ENCODE measurements around the gene ARFGAP2.
"Not testable (repeated sequence)": the region's sequence is repeated elsewhere in the genome, so short reads cannot be mapped to it uniquely, and the experiment has no call there.

The ARFGAP2 gene

DNA sequence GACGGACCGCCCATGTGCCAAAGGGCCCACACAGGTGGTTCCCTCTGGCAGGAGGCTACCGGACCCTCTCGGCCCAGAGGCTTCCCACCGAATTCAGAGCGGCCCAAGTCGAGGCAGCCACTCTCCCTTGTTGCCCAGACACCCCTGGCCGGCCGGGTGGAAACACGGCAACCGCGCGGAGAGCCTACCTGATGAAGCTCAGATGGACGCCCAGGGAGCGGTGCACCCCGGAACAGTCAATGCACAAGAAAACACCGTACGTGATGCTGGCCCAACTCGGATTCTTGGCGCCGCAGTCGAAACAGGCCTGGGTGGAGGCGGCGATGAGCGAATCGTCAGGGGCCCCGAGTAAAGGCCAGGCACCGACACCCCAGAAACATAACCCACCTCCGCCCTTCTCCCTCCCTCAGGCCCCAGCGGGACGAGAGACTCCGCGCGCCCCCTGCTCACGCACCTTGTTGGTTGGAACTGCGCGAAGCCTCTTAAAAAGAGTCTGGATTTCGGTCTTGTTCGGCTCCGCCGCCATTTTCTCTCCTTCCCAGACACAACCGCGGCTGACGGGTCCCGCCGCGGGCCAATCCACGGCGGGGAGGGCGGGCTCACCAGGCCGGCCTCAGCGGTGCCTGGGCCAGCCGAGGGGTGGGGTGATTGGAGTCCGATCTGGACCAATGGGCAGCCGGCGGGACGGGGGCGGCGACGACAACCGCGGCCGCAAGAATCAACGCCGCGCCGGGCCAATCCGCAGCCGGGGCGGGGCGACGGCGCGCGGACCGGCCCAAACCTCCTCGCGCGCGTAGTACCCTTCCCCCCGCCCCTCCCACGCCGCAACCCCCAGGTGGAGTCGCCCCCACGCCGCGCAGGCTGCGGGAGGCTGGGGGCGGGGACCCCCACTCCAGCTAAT is at the start of gene ARFGAP2:
Gene ARFGAP2 (minus strand): TSS at position 552 of the 901 bp plus-strand sequence. CDS start 26 bp downstream, at position 526.
- peak; percentile 90 to 92 (median 91) for DNase-seq (ENCODE audit: low read depth in 3 of 3, low spot score in 1 of 3)

DNA sequence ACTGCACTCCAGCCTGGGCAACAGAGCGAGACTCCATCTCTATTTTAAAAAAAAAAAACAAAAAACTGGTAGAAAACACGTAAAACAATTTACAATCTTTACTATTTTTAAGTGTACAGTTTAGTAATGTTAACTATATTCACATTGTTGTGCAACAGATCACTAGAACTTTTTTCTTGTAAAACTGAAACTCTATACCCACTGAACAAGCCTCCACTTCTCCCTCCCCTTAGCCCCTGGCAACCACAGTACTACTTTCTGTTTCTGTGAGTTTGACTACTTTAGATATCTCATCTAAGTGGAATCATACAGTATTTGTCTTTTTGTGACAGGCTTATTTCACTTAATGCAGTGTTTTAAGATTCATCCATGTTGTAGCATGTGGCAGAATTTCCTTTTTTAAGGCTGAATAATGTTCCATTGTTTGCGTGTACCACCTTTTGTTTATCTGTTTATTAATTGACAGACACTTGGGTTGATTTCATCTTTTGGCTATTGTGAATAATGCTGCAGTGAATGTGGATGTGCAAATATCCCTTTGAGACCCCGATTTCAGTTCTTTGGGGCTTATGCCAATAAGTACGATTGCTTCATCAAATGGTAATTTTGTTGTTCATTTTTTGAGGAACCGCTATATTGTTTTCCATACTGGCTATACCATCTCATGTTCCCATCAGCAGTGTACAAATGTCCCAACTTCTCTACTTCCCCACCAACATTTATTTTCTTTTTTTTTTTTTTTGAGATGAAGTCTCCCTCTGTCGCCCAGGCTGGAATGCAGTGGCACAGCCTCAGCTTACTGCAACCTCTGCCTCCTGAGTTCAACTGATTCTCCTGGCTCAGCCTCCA is 49.1 kb upstream of the ARFGAP2 start:
- no peak for DNase-seq (ENCODE audit: low read depth in 3 of 3, low spot score in 1 of 3)

DNA sequence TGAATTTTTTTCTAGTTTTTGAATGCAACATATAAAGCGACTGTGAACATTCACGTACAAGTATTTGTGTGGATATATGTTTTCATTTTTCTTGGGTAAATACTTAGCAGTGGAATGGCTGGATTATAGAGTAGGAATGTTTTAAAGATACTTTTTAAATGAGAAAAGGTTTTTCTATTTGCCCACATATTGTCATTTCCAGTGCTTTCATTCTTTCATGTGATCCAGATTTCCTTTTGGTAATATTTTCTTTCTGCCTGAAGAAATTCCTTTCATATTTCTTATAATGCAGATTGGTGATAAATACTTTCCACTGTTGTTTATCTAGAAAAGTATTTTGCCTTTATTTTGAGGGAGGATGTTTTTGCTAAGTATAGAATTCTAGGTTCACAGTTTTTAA is 46.0 kb upstream of the ARFGAP2 start:
- no peak for DNase-seq (ENCODE audit: low read depth in 3 of 3, low spot score in 1 of 3)

DNA sequence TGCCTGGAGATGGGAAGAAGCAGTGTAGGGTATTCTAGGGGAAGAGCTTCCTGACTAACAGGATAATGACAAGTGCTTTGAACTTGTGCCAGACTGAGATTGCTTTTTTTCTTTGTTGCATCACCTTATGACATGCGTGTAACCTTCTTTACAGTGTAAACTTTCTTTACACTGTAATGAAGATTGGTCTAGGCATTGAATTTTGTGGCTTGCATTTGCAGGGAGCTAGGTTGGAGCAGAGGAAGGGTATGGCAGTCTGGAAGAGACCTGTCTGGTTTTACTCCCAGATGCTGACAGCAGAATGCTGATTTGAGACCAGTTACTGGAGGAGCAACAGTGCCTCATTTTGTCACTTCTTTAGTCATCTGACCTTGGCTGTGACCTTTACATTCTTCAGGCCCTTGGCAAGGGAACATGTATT is 43.7 kb upstream of the ARFGAP2 start:
- no peak for DNase-seq (ENCODE audit: low read depth in 3 of 3, low spot score in 1 of 3)

DNA sequence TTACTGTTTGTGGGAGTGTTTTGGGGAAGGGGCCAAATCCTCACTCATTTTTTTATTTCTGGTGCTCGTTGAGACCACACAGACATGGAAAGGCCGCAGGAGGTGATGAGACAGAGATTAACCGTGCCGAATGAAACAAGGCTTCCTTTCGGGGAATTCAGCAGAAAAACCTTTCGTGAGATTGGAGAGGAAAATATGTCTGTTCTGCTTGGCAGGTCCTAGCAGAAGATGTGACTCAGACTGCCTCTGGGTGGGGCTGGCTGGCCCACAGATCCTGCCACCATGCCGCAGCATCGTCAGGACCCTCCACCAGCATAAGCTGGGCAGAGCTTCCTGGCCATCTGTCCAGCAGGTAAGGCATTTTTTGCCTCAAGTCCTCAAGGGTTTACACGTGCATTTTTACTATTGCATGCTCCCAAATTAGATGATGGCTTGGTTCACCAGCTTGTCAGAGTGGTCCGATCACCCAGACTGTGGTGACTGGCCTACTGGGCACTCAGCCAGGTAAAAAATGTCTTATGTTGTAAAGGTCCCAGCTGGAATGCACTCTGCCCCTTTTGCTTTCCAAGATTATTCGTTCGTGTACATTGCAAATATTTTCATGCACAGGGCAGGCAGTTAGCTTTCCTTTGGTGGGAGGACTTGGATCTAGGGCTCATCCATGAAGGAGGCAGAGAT is 39.6 kb upstream of the ARFGAP2 start:
- peak; percentile 39 to 54 (median 41) for DNase-seq (ENCODE audit: low read depth in 3 of 3, low spot score in 1 of 3)

DNA sequence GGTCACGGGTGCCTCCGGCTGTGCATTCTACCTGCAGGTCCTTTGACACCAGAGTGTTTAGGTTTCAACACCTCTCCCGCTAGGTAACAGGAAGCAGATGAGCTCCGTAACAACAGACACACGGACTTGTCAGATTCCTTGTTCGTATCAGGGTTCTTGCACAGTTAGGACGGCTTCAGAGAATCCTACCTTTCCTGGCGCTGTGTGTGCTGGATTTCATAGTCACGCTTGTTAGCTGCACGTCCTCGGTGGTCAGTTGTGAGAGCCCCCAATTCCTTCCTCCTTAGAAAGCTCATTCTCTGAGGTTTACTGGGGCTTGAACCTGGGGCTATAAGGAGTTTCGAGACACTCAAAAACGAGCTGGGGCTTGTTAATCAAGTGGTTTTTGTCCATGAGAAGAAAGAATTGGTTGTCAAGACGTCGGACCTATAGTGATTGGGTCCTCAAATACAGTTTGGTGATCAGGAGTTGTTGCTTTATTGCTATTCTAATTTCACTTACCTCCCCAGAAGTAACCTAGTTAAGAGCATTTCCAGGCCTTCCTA is 38.8 kb upstream of the ARFGAP2 start:
- no peak for DNase-seq (ENCODE audit: low read depth in 3 of 3, low spot score in 1 of 3)

DNA sequence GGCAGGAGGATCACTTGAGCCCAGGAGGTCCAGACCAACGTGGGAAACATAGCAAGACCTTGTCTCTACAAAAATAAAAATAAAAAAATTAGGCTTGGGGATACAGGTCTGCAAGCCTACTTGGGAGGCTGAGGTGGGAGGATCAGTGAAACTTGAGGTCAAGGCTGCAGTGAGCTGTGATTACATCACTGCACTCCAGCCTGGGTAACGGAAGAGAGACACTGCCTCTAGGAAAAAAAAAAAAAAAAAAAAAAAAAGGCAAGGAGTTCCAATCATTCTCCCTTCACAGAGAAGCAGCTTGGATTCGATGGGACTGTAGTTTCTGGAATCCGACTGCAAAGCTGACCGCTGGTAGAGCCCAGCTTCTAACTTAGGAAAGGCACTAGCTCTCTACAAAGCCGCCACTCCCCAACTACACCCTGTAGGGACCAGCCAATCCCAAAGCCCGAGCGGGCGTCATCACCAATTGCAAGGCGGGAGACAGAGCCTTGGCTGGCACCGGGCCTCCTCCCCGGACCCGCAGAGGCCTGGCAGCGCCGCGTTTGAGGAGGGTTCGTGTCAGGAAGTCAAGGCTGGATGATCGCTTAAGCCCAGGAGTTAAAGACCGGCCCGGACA is 37.4 kb upstream of the ARFGAP2 start:
- peak; percentile 56 to 59 (median 59) for DNase-seq (ENCODE audit: low read depth in 3 of 3, low spot score in 1 of 3)

DNA sequence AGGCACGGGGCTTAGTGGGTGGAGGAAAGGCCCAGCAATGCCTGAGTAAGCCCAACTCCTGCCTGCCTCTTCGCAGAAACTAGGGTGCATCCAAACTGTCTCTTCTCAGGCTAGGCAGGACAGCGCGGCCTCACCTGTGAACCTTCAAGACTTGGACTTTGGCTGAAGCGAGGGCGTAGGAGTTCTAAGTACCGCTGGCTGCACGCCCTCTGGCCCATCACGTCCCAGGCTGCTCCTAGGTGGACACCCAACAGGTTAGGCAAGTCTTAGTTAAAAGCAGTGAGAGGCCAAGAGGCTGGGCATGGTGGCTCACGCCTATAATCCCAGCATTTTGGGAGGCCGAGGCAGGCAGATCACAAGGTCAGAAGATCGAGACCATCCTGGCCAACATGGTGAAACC is 36.3 kb upstream of the ARFGAP2 start:
- DNase-seq (ENCODE audit: low read depth in 3 of 3, low spot score in 1 of 3) = no peak

DNA sequence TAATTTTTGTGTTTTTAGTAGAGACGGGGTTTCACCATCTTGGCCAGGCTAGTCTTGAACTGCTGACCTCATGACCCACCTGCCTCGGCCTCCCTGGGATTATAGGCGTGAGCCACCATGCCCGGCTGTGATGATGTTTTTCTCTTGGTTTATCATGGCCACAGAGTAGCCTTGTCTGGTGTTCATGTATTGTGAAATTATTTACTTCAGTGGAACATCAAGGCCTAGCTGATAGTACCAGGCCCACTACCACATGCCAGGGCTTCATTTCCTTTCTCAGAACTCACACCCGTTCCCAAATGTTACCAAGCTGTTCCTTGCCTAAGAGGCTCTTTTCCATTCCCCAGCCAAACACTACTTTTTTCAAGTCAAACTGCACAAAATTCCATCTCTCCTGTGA is 31.9 kb upstream of the ARFGAP2 start:
- DNase-seq (ENCODE audit: low read depth in 3 of 3, low spot score in 1 of 3) = no peak

DNA sequence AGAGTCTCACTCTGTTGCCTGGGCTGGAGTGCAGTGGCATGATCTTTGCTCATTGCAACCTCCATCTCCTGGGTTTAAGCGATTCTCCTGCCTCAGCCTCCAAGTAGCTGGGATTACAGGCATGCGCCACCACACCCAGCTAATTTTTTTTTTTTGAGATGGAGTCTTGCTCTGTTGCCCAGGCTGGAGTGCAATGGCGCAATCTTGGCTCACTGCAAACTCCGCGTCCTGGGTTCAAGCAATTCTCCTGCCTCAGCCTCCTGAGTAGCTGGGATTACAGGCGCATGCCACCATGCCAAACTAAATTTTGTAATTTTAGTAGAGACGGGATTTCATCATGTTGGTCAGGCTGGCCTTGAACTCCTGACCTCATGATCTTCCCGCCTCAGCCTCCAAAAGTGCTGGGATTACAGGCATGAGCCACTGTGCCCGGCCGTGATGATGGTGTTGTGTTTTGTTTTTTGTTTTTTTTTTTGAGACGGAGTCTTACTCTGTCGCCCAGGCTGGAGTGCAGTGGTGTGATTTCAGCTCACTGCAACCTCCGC is 31.4 kb upstream of the ARFGAP2 start:
- DNase-seq (ENCODE audit: low read depth in 3 of 3, low spot score in 1 of 3) = not testable (repeated sequence)

DNA sequence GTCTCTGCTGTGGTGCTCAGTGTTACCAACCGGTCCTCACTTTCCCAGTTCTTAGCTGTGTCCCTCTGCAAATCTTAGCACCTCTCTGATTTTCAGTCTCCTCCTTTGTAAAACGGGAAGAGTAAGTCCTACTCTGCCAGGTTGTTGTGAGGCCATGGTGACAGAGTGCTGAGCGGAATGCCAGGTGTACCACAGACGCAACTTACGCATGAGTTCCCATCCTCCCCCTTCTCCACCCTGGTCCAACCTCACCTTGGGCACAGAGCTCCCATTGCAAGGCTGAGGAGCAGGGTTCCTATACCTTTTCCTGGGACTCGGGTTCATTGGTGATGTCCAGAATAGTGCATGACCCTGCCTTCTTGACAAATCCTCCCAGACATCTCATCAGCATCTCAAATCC is 30.8 kb upstream of the ARFGAP2 start:
- DNase-seq (ENCODE audit: low read depth in 3 of 3, low spot score in 1 of 3) = no peak

DNA sequence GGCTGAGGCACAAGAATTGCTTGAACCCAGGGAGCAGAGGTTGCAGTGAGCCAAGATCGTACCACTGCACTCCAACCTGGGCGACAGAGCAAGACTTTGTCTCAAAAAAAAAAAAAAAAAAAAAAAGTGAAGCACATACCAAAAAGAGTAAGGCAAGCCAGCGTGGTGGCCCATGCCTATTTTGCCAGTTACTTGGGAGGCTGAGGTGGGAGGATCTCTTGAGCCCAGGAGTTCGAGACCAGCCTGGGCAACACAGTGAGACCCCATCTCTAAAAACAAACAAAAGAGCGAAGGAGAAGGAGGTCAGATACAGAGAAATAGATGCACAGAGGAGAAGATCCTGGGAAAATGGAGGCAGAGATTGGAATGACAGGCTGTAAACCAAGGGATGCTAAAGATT is 29.9 kb upstream of the ARFGAP2 start:
- DNase-seq (ENCODE audit: low read depth in 3 of 3, low spot score in 1 of 3) = not testable (repeated sequence)

DNA sequence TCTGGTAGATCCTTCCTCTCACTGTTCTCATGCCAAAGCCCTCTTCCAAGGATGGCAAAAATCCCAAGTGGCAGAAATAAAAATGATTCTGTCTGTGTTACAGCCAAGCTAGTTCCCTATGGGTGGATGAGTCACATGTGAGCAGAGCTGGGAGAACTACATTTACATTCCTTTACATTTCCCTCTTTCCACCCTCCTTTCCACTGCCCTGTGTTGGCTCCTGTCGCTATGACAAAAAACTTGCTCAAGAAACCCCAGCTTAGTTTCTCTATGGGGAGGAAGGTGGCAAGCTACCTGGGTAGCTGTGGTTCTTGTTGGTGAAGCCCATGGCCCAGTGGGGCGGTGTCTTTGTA is 27.9 kb upstream of the ARFGAP2 start:
- DNase-seq (ENCODE audit: low read depth in 3 of 3, low spot score in 1 of 3) = no peak

DNA sequence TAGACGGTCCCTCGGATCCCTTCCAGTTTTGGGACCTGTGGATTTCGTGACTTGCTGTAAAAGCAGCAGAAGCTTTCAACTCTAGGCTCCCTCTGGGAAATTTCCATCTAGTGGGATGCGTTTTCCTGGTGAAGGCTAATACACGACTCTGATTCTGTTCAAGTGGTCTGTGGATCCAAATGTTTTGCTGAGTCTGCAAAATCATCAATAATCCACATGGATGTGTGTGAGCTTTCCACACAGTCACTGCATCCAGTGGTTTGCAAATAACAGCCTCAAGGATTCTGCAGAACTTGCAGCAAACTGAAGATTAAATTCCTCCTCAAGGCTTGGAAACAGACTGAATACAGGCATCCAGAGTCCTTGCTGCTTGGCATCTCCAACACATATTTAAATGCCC is 25.9 kb upstream of the ARFGAP2 start:
- no peak for DNase-seq (ENCODE audit: low read depth in 3 of 3, low spot score in 1 of 3)

DNA sequence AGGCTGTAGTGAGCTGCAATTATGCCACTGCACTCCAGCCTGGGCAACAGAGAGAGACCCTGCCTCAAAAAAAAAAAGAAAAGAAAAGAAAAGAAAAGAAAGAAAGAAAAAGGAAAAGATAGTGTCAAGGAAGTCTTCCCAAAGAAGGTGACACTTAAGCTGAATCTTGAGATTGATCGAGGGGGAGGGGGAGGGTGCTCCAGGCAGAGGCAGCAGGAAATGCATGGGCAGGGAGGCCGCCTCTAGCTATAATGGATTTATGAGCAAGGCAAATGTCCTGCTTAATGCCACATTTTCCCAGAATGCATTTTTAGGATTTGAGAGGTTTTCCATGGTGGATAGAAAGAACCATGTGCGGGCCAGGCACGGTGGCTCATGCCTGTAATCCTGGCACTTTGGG is 24.3 kb upstream of the ARFGAP2 start:
- DNase-seq (ENCODE audit: low read depth in 3 of 3, low spot score in 1 of 3) = no peak

DNA sequence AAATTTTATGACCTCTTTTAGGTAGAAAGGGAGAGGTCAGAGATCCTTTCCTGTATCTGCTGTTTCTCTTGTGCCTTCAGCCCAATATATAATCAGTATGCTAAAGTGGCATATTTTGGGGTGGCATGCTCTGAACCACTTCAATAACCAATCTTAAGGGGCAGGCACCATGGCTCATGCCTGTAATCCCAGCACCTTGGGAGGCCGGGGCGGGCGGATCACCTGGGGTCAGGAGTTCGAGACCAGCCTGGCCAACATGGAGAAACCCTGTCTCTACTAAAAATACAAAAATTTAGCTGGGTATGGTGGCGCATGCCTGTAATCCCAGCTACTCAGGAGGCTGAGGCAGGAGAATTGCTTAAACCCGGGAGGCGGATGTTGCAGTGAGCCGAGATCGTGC is 21.5 kb upstream of the ARFGAP2 start:
- DNase-seq (ENCODE audit: low read depth in 3 of 3, low spot score in 1 of 3) = not testable (repeated sequence)

DNA sequence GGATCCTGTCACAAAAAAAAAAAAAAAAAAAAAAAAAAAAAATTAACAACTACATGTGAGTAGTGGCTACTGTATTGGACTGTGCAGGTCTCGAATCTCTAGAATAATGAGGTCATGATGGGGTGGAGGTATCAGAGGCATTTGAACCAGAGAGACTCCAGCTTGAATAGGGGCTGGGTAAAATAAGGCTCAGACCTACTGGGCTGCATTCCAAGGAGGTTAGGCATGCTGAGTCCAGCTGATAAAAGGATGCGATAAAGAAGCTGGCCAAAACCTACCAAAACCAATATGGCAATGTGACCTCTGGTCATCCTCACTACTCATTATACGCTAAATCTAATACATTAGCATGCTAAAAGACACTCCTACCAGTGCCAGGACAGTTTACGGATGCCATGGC is 15.4 kb upstream of the ARFGAP2 start:
- no peak for DNase-seq (ENCODE audit: low read depth in 3 of 3, low spot score in 1 of 3)

DNA sequence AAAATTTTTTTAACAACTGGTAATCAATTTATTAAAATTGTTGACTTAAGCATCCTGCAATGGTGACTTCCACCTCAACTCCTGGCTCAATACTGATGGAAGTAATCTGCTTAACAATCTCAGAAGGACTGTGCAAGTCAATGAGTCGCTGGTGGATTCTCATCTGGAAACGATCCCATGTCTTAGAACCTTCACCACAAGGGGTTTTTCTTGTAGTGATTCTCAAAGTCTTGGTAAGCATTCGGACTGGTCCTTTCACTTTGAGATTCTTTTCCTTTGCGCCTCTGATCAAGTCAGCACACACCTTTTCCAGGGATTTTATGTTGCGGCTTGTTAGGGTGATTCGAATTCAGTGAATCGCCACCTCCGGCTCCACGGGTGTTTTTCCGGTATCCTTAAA is 14.5 kb upstream of the ARFGAP2 start:
- DNase-seq (ENCODE audit: low read depth in 3 of 3, low spot score in 1 of 3) = not testable (repeated sequence)

DNA sequence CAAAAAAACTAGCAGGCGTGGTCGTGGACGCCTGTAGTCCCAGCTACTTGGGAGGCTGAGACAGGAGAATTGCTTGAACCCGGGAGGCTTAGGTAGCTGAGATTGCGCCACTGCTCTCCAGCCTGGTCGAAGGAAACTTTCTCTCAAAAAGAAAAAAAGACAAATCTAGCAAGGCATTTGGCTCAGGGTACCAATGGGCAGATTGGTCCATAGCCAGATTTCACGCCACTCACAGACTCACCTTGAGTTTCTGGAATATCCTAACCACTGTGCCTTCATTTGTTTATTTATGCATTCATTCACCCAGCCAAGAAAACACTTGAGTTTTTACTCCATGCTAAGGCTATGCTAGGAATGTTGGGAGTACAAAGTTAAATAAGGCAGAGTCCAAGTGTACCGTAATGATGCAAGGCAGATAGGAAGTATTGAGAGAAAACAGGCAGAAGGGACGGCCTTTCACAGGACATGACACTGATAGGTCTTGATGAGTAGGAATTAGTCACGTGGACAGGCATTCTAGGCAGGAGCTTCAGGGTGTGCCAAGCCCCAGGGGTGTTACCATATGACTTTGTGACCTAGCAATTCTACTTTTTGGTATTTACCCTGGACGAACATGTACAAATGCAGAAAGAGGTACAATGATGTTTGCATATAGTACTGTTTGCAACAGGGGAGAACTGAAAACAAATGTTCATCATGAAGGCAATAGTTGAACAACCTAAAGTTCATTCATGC is 12.6 kb upstream of the ARFGAP2 start:
- no peak for DNase-seq (ENCODE audit: low read depth in 3 of 3, low spot score in 1 of 3)

DNA sequence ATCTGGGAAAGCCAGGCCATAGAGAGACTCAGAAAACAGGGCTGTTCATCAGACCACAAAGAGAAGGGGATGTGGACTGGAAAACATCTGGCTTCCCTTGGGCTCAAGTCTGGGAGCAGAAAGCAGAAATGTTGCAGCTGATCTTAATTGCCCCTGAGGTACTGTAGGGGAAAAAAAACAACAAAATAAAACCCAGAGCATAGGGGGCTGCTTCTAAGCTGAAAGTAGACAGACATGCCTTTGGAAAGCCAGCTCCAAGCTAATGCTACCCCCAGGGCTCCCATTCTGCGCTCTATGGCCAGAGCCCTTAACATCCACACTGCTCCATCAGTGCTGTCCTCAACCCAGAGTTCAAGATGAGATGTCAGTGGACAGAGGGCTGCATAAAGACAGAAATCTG is 11.6 kb upstream of the ARFGAP2 start:
- DNase-seq (ENCODE audit: low read depth in 3 of 3, low spot score in 1 of 3) = no peak
